K562 (cell line): ENCODE results near the gene TAF1B. TPM values are rescaled to one million over a fixed set of nuclear protein-coding genes. Genes with fewer than 3 reads are reported as not detected.

Experiments used
- ATAC-seq: fragments of 200-7000 bp; cut with Tn5 transposase; 3 replicates; pipeline ENCODE4 v1.9.1; 2020; ENCODE audit warnings: moderate library complexity
- BruUV-seq: library from RNA; stranded (reverse); fragments of 400-500 nt; replicated peaks from 2 replicates; lab custom pipeline; 2021; lab: Mats Ljungman, UMichigan
- CTCF ChIA-PET: fragments of 300-600 bp; formaldehyde crosslinking; extraction: SDS; loops from one replicate; lab custom pipeline; 2021; ENCODE audit warnings: low intra/inter-chr PET ratio; lab: Yijun Ruan, JAX
- POLR2A ChIA-PET: fragments of 300-600, 350-650 bp; sonication (Branson Sonifier 250); formaldehyde crosslinking; extraction: SDS; loops from one replicate; lab custom pipeline; 2021; ENCODE audit warnings: antibody characterized with exemption, inconsistent platforms; lab: Yijun Ruan, JAX
- DNase-seq, 4 experiments: peaks; one replicate each; pipeline versions ENCODE4 v3.0.0 to v3.0.0-alpha.2; 2011 to 2018; ENCODE audit warnings: low spot score in 3 of 4, mixed read lengths in 3 of 4; ENCODE audit errors: extremely low read depth in 1 of 4
- FAIRE-seq: peaks from 2 replicates; lab custom pipeline; 2011; peaks lifted over from hg19 to GRCh38; lab: Jason Lieb, UNC
- H2AFZ ChIP-seq: 2 replicates; pipeline ENCODE4 v1.6.0; 2011; ENCODE audit warnings: low read depth, low read length, control low read depth, inconsistent platforms
- H3K27ac ChIP-seq: fragments of 200-600 bp; 3 replicates; pipeline ENCODE4 v1.8.0; 2011; ENCODE audit warnings: low read depth, mild to moderate bottlenecking, control low read depth, inconsistent platforms, low read length, moderate library complexity, mixed read lengths; ENCODE audit errors: extremely low read depth
- H3K27me3 ChIP-seq, 2 experiments: fragments of 300-600 bp in 1 of 2; 2 replicates in 1 of 2; 3 replicates in 1 of 2; pipeline versions ENCODE4 v1.6.0 to v1.8.0; 2011; ENCODE audit warnings: inconsistent platforms in 2 of 2, low read length in 2 of 2, mild to moderate bottlenecking in 1 of 2, mixed read lengths in 1 of 2, moderate library complexity in 1 of 2; ENCODE audit not compliant: control insufficient read depth in 2 of 2, insufficient read depth in 2 of 2
- H3K36me3 ChIP-seq: fragments of 300-600 bp; 3 replicates; pipeline ENCODE4 v1.8.0; 2011; ENCODE audit warnings: mild to moderate bottlenecking, low read length, inconsistent platforms; ENCODE audit not compliant: control insufficient read depth, insufficient read depth
- H3K4me1 ChIP-seq, 2 experiments: fragments of 200-600 bp in 1 of 2; replicated peaks in 1 of 2; 2 replicates in 1 of 2; 3 replicates in 1 of 2; pipeline versions ENCODE4 v1.5.1 to v1.8.0; 2011; ENCODE audit warnings: inconsistent platforms in 2 of 2, low read length in 2 of 2, mild to moderate bottlenecking in 1 of 2, mixed read lengths in 1 of 2, moderate library complexity in 1 of 2; ENCODE audit not compliant: control insufficient read depth in 2 of 2, insufficient read depth in 2 of 2
- H3K4me2 ChIP-seq: 2 replicates; pipeline ENCODE4 v1.6.1; 2011; ENCODE audit warnings: low read length, control low read depth, inconsistent platforms, mixed read lengths; ENCODE audit not compliant: insufficient read depth
- H3K4me3 ChIP-seq: fragments of 200-600 bp; sonication (generic), shearing (Covaris generic); 2 replicates; pipeline ENCODE4 v1.5.1; 2016; ENCODE audit warnings: control low read depth, inconsistent platforms
- H3K79me2 ChIP-seq: fragments of 200-600 bp; 3 replicates; pipeline ENCODE4 v1.8.0; 2011; ENCODE audit warnings: low read length, inconsistent platforms; ENCODE audit not compliant: control insufficient read depth, insufficient read depth
- H3K9ac ChIP-seq, 2 experiments: 2 replicates each; pipeline versions ENCODE4 v1.6.0 to v1.6.1; 2011; ENCODE audit warnings: low read depth in 2 of 2, low read length in 2 of 2, control low read depth in 1 of 2, inconsistent platforms in 1 of 2, mild to moderate bottlenecking in 1 of 2, mixed read lengths in 1 of 2; ENCODE audit not compliant: insufficient read depth in 1 of 2
- H3K9me1 ChIP-seq: one replicate; pipeline ENCODE4 v1.6.0; 2011; ENCODE audit warnings: inconsistent platforms, mild to moderate bottlenecking, low read length, moderate library complexity; ENCODE audit not compliant: control insufficient read depth, insufficient read depth
- H3K9me3 ChIP-seq: replicated peaks from 2 replicates; pipeline ENCODE4 v1.5.1; 2011; ENCODE audit warnings: low read depth, low read length, inconsistent platforms; ENCODE audit not compliant: control insufficient read depth, insufficient read depth
- H4K20me1 ChIP-seq: replicated peaks from 2 replicates; pipeline ENCODE4 v1.6.1; 2011; ENCODE audit warnings: low read length, inconsistent platforms, mixed read lengths; ENCODE audit not compliant: control insufficient read depth, insufficient read depth
- ARHGAP35 ChIP-seq: fragments of 450-650 bp; IDR thresholded peaks from 2 replicates; pipeline ENCODE4 v1.6.1; 2018; ENCODE audit not compliant: partially characterized antibody
- CCNT2 ChIP-seq: IDR thresholded peaks from 2 replicates; pipeline ENCODE4 v1.6.1; 2011; ENCODE audit warnings: borderline replicate concordance, low read depth, mild to moderate bottlenecking, moderate library complexity, mixed read lengths, low read length; ENCODE audit not compliant: insufficient read length; ENCODE audit errors: extremely low read depth
- HNRNPL ChIP-seq: fragments of 200-400 bp; formaldehyde crosslinking; IDR thresholded peaks from 2 replicates; pipeline ENCODE4 v1.6.1; 2017; ENCODE audit warnings: low read depth, mild to moderate bottlenecking, low read length
- NCOR1 ChIP-seq: fragments of 450-650 bp; IDR thresholded peaks from 2 replicates; pipeline ENCODE4 v1.6.1; 2016; ENCODE audit warnings: mild to moderate bottlenecking, moderate library complexity
- TEAD2 ChIP-seq: fragments of 450-650 bp; IDR thresholded peaks from 2 replicates; pipeline ENCODE4 v1.6.1; 2016; ENCODE audit warnings: missing genetic modification characterization, control low read depth, missing compliant biosample characterization
- ZSCAN32 ChIP-seq: fragments of 450-650 bp; formaldehyde crosslinking; IDR thresholded peaks from 2 replicates; pipeline ENCODE4 v1.4.0; 2020; ENCODE audit warnings: mild to moderate bottlenecking, moderate library complexity
- WGBS: fragments of 100-300 bp; shearing (Covaris generic); methylation state at CpG from one replicate; pipeline ENCODE4 v1.1.6; 2016; ENCODE audit warnings: low coverage, mixed read lengths; ENCODE audit not compliant: insufficient coverage; ENCODE audit errors: missing lambda C conversion rate; 5-methylcytosine and 5-hydroxymethylcytosine counted together
- in situ Hi-C: fragments of 300-500 bp; cut with MboI; formaldehyde crosslinking; loops from 4 replicates; pipeline ENCODE4 v1.15.0; 2018; ENCODE audit warnings: inconsistent platforms, mixed read lengths
- intact Hi-C: fragments of 100-400 bp; cut with micrococcal nuclease; formaldehyde crosslinking; loops from 2 replicates; pipeline ENCODE4 v1.14.2; 2022
- polyA plus RNA-seq, 8 experiments: library from polyadenylated mRNA; depleted of rRNA in 4 of 8; stranded (reverse) in 5 of 8; unstranded in 3 of 8; fragments of >200 nt; fragmentation: Nextera tagmentation in 2 of 8; fragmentation: Illumina TruSeq in 1 of 8; extraction: Ambion mirVana in 2 of 8; extraction: Trizol in 1 of 8; gene quantifications; 2 replicates each; pipeline versions ENCODE4 v1.2.1 to v1.2.3, GENCODE V29; 2011 to 2014; ENCODE audit warnings: inconsistent platforms in 1 of 8, missing spikeins in 1 of 8
- total RNA-seq, 7 experiments: library from RNA; depleted of rRNA in 6 of 7; stranded (reverse); fragments of >200 nt in 6 of 7; fragmentation: Illumina TruSeq in 2 of 7; extraction: Trizol in 2 of 7; gene quantifications; 2 replicates each; pipeline versions ENCODE4 v1.2.1 to v1.2.3, GENCODE V29; 2011 to 2021; ENCODE audit warnings: low replicate concordance in 1 of 7
- TF ChIP-seq, protein P1 (sequence below): sonication (generic); formaldehyde crosslinking; IDR thresholded peaks from 2 replicates; pipeline ENCODE4 v1.8.0; 2023; ENCODE audit warnings: missing genetic modification reagents, mild to moderate bottlenecking, borderline replicate concordance

TAF1B gene
- total and polyA plus RNA-seq, 9 of the 15 experiments (the other 6 are each of a cell fraction or from before 2014, with no cell fraction given) = 8.8 to 25.1 (median 17.3) TPM

DNA sequence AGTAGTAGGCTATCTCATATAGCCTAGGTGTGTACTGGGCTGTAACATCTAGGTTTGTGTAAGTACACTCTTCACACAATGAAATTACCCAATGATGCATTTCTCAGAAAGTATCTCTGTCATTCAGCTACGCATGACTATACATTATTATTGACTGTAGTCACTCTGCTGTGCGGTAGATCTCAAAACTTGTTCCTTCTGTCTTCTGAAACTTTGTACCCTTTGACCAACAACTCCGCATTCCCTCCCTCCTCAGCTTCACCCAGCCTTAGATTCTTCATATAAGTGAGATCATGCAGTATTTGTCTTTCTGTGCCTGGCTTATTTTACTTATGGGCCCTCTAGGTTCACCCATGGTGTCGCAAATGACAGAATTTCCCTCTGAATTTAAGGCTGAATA is 49.0 kb downstream of the TAF1B start:
- intact Hi-C loops = no loop called here
- H3K4me3 ChIP-seq = no peak overlapping the region
- no peak overlapping the region for H3K27ac ChIP-seq
- H3K79me2 ChIP-seq = no peaks in the 10 kb centered on the region
- no peak overlapping the region for H3K9ac ChIP-seq
- peaks cover 3% of the 10 kb centered on the region; the same call in 2 of the 3 replicates for H3K36me3 ChIP-seq
- TF ChIP-seq HNRNPL (no peak), ZSCAN32 (CRISPR knock-in tag) (no peak), CCNT2 (no peak), NCOR1 (no peak), ARHGAP35 (no peak), TEAD2 (tag) (no peak)
- TF ChIP-seq, protein P1, sequence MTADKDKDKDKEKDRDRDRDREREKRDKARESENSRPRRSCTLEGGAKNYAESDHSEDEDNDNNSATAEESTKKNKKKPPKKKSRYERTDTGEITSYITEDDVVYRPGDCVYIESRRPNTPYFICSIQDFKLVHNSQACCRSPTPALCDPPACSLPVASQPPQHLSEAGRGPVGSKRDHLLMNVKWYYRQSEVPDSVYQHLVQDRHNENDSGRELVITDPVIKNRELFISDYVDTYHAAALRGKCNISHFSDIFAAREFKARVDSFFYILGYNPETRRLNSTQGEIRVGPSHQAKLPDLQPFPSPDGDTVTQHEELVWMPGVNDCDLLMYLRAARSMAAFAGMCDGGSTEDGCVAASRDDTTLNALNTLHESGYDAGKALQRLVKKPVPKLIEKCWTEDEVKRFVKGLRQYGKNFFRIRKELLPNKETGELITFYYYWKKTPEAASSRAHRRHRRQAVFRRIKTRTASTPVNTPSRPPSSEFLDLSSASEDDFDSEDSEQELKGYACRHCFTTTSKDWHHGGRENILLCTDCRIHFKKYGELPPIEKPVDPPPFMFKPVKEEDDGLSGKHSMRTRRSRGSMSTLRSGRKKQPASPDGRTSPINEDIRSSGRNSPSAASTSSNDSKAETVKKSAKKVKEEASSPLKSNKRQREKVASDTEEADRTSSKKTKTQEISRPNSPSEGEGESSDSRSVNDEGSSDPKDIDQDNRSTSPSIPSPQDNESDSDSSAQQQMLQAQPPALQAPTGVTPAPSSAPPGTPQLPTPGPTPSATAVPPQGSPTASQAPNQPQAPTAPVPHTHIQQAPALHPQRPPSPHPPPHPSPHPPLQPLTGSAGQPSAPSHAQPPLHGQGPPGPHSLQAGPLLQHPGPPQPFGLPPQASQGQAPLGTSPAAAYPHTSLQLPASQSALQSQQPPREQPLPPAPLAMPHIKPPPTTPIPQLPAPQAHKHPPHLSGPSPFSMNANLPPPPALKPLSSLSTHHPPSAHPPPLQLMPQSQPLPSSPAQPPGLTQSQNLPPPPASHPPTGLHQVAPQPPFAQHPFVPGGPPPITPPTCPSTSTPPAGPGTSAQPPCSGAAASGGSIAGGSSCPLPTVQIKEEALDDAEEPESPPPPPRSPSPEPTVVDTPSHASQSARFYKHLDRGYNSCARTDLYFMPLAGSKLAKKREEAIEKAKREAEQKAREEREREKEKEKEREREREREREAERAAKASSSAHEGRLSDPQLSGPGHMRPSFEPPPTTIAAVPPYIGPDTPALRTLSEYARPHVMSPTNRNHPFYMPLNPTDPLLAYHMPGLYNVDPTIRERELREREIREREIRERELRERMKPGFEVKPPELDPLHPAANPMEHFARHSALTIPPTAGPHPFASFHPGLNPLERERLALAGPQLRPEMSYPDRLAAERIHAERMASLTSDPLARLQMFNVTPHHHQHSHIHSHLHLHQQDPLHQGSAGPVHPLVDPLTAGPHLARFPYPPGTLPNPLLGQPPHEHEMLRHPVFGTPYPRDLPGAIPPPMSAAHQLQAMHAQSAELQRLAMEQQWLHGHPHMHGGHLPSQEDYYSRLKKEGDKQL (CRISPR knock-in tag) = no peak
- TF ChIP-seq, all 486 proteins: peak for 0
- H3K9me3 ChIP-seq = no peaks in the 10 kb centered on the region
- H2AFZ ChIP-seq = no peak overlapping the region
- no peak for FAIRE-seq
- 90% methylated on average over 4 of the region's 4 CpGs for WGBS
- ChIA-PET CTCF (no interaction called here), POLR2A (interaction anchor here (1.2 kb wide), 1 partner anchor 10 kb away, joined by 4 read pairs; no protein-coding TSS in a partner anchor)
- H3K9me1 ChIP-seq = no peaks in the 10 kb centered on the region
- in situ Hi-C loops = no loop called here
- no peaks in the 10 kb centered on the region for H4K20me1 ChIP-seq
- no peaks in the 10 kb centered on the region; a peak in 1 of 5 replicates for H3K4me1 ChIP-seq
- no peak overlapping the region for H3K4me2 ChIP-seq
- BruUV-seq = no TSS peak
- no peak for DNase-seq
- no peak for ATAC-seq
- no peaks in the 10 kb centered on the region for H3K27me3 ChIP-seq
